ENCODE measurements around the gene ACTR3.
"Not testable (repeated sequence)": the region's sequence is repeated elsewhere in the genome, so short reads cannot be mapped to it uniquely, and the experiment has no call there.

The ACTR3 gene

GRCh38 chr2:113899166-113899565, 9.3 kb downstream of the ACTR3 start:
- DNase-seq (ENCODE audit: extremely low read depth in 1 of 2, low read depth in 1 of 2), result no peak

DNA sequence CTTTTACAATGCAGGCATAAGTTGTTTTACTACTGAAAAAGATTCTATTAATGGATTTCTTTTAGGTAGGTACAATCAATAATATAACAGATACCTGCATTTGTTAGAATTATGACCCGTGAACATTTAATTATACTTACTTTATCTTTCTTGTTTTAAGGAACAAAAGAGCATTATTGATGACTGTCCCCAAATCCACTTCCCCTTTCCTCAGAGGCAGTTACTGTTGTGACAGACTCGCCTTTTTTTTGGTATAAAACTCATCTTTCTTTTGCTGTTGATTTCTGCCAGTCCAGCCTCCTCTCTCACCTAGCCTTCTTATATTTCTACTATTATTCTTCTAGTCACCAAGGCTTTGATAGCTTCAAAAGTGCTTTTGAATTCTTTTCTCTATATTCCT, 12.1 kb downstream of the ACTR3 start:
- no peak for DNase-seq (ENCODE audit: extremely low read depth in 1 of 2, low read depth in 1 of 2)

DNA sequence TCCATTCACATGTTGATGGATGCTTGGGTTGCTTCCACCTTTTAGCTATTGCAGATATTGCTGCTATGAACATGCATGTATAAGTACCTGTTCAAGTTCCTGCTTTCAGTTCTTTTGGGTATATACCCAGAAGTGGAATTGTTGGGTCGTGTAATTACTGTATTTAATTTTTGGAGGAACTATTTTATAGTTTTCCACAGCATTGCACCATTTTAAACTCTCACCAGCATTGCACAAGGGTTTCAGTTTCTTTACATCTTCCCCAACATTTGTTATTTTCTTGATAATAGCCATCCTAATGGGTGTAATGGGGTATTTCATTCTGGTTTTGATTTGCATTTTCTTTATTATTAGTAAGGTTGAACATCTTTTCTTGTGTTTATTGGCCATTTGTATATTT, 16.0 kb downstream of the ACTR3 start:
- DNase-seq (ENCODE audit: extremely low read depth in 1 of 2, low read depth in 1 of 2), result no peak

- DNase-seq (ENCODE audit: extremely low read depth in 1 of 2, low read depth in 1 of 2), result no peak
These were observed 16.8 kb downstream of the ACTR3 start for GRCh38 chr2:113906647-113907046.

DNA sequence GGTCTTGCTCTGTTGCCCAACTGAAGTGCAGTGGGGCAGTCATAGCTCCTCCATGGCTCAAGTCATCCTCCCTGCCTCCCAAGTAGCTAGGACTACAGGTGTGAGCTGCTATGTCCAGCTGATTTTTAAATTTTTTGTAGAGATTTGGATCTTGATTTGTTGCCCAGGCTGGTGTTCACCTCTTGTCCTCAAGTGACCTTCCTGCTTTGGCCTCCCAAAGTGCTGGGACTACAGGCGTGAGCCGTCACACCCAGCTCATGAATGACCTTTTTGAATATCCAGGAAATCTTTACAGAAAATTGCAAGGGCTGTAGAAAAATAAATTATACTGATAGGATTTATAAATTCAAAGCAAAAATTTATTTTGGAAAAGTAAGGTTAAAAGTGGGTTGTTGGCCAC, 17.4 kb downstream of the ACTR3 start:
- no peak for DNase-seq (ENCODE audit: extremely low read depth in 1 of 2, low read depth in 1 of 2)

- DNase-seq (ENCODE audit: extremely low read depth in 1 of 2, low read depth in 1 of 2), result peak; percentile 15 to 64
These were observed 20.3 kb downstream of the ACTR3 start for GRCh38 chr2:113910110-113910717.

DNA sequence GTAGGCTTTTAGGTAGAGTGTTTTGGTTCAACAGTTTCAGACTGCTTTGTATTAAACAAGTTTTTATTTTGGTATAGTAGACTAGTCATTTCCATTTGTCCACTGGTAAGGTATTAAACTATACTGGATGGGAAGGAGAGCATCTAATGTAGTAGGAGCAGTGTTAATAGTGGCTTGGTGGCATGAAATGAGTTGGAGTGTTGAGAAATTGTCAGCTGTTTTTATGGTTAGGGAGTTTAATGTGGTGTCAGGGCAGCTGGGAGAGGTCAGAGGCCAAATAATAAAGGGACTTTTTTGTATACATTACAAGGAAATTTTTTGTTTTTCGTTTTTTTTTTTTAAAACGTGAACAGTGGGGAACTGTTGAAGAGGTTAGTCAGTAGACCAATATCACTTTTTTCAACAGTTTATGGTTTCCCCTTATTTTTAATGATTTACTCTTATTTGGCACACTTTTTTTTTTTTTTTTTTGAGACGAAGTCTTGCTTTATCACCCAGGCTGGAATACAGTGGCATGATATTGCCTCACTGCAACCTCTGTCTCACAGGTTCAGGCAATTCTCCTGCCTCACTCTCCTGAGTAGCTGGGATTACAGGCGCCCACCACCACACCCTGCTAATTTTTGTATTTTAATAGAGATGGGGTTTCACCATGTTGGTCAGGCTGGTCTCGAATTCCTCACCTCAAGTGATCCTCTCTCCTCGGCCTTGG, 21.2 kb downstream of the ACTR3 start:
- DNase-seq (ENCODE audit: extremely low read depth in 1 of 2, low read depth in 1 of 2), result no peak

- no peak for DNase-seq (ENCODE audit: extremely low read depth in 1 of 2, low read depth in 1 of 2)
These were observed 25.4 kb downstream of the ACTR3 start for GRCh38 chr2:113915082-113915819.

DNA sequence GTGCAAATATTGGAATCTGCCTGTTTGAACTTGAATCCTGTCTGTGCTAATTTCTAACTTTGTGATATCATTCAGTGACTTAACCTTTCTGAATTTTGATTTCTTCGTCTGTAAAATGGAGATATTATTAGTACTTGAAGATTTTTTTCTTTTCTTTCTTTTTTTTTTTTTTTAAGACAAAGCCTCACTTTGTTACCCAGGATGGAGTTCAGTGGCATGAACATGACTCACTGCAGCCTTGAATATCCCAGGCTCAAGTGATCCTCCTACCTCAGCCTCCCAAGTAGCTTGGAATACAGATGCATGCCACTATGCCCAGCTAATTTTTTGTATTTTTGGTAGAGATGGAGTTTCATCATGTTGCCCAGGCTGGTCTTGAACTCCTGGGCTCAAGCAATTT, 28.3 kb downstream of the ACTR3 start:
- DNase-seq (ENCODE audit: extremely low read depth in 1 of 2, low read depth in 1 of 2), result no peak

- DNase-seq (ENCODE audit: extremely low read depth in 1 of 2, low read depth in 1 of 2), result no peak
These were observed 31.1 kb downstream of the ACTR3 start for GRCh38 chr2:113920996-113921395.

DNA sequence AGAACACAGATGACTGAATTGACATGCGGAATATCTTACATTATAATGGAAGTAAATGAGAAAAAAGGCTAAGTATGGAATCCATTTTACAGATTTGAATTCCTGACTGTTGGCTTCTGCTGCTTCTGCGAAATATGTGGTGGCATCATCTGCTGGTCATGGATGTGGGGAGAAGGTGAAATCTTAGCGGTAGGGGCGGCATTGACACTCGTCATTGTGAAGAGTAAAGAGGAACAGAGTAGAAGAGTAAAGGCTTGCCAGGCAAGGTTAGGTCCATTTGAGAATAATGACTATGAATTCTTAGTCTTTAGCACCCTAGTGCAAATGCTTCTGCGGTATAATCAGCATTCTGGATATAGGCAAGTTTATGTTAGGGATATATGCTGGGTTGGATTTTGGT, 32.4 kb downstream of the ACTR3 start:
- no peak for DNase-seq (ENCODE audit: extremely low read depth in 1 of 2, low read depth in 1 of 2)

GRCh38 chr2:113922784-113923183, 32.9 kb downstream of the ACTR3 start:
- no peak for DNase-seq (ENCODE audit: extremely low read depth in 1 of 2, low read depth in 1 of 2)

- DNase-seq (ENCODE audit: extremely low read depth in 1 of 2, low read depth in 1 of 2), result no peak
These were observed 36.0 kb downstream of the ACTR3 start for GRCh38 chr2:113925884-113926283.

GRCh38 chr2:113926314-113926713, 36.4 kb downstream of the ACTR3 start:
- no peak for DNase-seq (ENCODE audit: extremely low read depth in 1 of 2, low read depth in 1 of 2)

DNA sequence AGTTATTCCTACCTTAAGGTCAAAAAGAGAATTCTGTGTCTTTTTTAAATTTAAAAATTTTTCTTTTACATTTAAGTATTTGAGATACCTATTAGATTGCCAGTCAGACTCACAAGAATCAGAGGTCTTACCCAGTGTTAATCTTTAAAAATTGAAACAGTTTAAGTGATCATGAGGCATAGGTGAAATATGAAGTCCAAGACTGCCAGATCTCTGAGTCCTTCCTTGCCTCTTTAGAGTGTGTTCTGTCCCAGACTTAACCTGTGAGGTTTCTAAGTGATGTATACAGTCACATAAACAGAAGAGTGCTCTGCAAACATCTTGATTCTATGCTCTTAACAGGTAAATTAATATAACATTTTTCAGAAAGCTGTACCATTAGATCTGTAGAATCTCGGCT, 40.6 kb downstream of the ACTR3 start:
- DNase-seq (ENCODE audit: extremely low read depth in 1 of 2, low read depth in 1 of 2), result no peak

- DNase-seq (ENCODE audit: extremely low read depth in 1 of 2, low read depth in 1 of 2), result no peak
These were observed 47.6 kb downstream of the ACTR3 start for GRCh38 chr2:113937501-113937900.

GRCh38 chr2:113940891-113941290, 51.0 kb downstream of the ACTR3 start:
- no peak for DNase-seq (ENCODE audit: extremely low read depth in 1 of 2, low read depth in 1 of 2)

DNA sequence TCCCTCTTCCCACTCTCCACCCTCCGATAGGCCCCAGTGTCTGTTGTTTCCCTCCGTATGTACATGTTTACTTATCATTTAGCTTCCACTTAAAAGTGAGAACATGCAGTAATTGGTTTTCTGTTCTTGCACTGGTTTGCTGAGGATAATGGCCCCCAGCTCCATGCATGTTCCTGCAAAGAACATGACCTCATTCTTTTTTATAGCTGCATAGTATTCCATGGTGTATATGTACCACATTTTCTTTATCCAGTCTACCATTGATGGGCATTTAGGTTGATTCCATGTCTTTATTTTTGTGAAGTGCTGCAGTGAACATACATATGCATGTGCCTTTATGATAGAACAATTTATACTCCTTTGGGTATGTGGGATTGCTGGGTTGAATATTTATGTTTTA, 55.9 kb downstream of the ACTR3 start:
- DNase-seq (ENCODE audit: extremely low read depth in 1 of 2, low read depth in 1 of 2), result not testable (repeated sequence)

GRCh38 chr2:113950906-113951305, 61.0 kb downstream of the ACTR3 start:
- DNase-seq (ENCODE audit: extremely low read depth in 1 of 2, low read depth in 1 of 2), result not testable (repeated sequence)

- no peak for DNase-seq (ENCODE audit: extremely low read depth in 1 of 2, low read depth in 1 of 2)
These were observed 71.1 kb downstream of the ACTR3 start for GRCh38 chr2:113961000-113961399.

DNA sequence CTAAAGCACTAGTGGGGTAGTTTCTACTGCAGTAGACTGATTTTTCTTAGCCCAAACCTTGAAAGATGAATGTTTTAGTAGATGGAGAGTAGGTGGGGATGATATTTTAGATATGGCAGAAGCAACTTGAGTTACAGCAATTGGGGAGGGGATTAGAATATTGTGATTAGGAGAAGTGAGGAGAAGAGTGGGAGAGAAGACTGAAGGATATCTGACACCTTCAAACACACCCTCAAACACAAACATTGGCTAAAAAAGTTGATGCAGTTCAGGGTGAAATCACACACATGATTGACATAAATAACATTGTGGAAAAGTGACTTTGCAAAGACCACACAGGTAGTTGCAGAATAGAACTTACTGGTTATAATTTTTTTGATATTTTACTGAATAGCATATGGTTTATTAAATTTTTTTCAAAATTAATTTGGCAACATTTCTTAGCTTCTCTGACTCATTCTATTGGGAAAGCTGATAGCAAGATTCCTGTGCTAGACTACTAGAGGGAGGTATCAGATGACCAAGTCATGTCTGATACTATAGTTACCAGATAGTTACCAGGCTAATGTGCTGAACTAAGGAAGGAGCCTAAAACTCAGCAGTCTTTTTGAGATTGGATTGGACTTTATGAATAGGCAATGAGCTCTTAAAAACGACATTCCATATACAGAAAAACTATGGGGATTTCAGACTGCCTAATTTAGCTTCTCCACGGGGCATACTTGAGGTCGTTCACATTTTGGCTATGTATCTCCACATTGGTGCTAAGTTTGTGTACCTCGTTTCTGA, 73.0 kb downstream of the ACTR3 start:
- DNase-seq (ENCODE audit: extremely low read depth in 1 of 2, low read depth in 1 of 2), result no peak
